ELR (cell line): Measurements from ENCODE around the gene ATP8A1.
"Not testable (repeated sequence)": the region's sequence is repeated elsewhere in the genome, so short reads cannot be mapped to it uniquely, and the experiment has no call there.

ENCODE experiments used
- DNase-seq: peaks from one replicate; pipeline ENCODE4 v3.0.0-alpha.2; 2015; ENCODE audit warnings: low read depth

ATP8A1 gene

GRCh38 chr4:42467777-42468176 is 189.1 kb downstream of the ATP8A1 start:
- DNase-seq = not testable (repeated sequence)

GRCh38 chr4:42466273-42466844 is 190.5 kb downstream of the ATP8A1 start:
- no peak for DNase-seq

GRCh38 chr4:42464550-42465094 is 192.3 kb downstream of the ATP8A1 start:
- DNase-seq = no peak

GRCh38 chr4:42461216-42461615 is 195.7 kb downstream of the ATP8A1 start:
- DNase-seq = not testable (repeated sequence)

- no peak for DNase-seq
Measured at GRCh38 chr4:42460043-42460442, 196.9 kb downstream of the ATP8A1 start.

- DNase-seq = no peak
Measured at GRCh38 chr4:42458657-42459056, 198.2 kb downstream of the ATP8A1 start.

- no peak for DNase-seq
Measured at GRCh38 chr4:42454755-42455420, 202.0 kb downstream of the ATP8A1 start.

- no peak for DNase-seq
Measured at GRCh38 chr4:42453612-42454011, 203.3 kb downstream of the ATP8A1 start.

GRCh38 chr4:42452823-42453222 is 204.1 kb downstream of the ATP8A1 start:
- no peak for DNase-seq

- DNase-seq = no peak
Measured at GRCh38 chr4:42446823-42447222, 210.1 kb downstream of the ATP8A1 start.

- no peak for DNase-seq
Measured at GRCh38 chr4:42445038-42445437, 211.9 kb downstream of the ATP8A1 start.

- no peak for DNase-seq
Measured at GRCh38 chr4:42442601-42443000, 214.3 kb downstream of the ATP8A1 start.

GRCh38 chr4:42440083-42440482 is 216.8 kb downstream of the ATP8A1 start:
- no peak for DNase-seq

- no peak for DNase-seq
Measured at GRCh38 chr4:42436928-42437565, 219.9 kb downstream of the ATP8A1 start.

GRCh38 chr4:42428036-42428435 is 228.9 kb downstream of the ATP8A1 start:
- DNase-seq = no peak

GRCh38 chr4:42425146-42426065 is 231.5 kb downstream of the ATP8A1 start:
- no peak for DNase-seq

GRCh38 chr4:42420140-42420539 is 236.8 kb downstream of the ATP8A1 start:
- DNase-seq = no peak

GRCh38 chr4:42417550-42417949 is 239.4 kb downstream of the ATP8A1 start:
- DNase-seq = no peak

GRCh38 chr4:42416017-42416416 is 240.9 kb downstream of the ATP8A1 start:
- no peak for DNase-seq

- no peak for DNase-seq
Measured at GRCh38 chr4:42415281-42415680, 241.6 kb downstream of the ATP8A1 start.

GRCh38 chr4:42412251-42412650 is 244.7 kb downstream of the ATP8A1 start:
- peak; percentile 53 for DNase-seq

GRCh38 chr4:42411803-42412202 is 245.1 kb downstream of the ATP8A1 start:
- DNase-seq = no peak
